SKM-1 treated with dmso at 0.1 percent for 144 hours (cell line): ENCODE results near the gene HTT.

Experiments used
- DNase-seq: peaks from one replicate; lab custom pipeline; 2025; ENCODE audit not compliant: unreplicated experiment; lab: John Stamatoyannopoulos, UW

HTT gene

GRCh38 chr4:3286335-3287175, 212.1 kb downstream of the HTT start:
- DNase-seq: no peak

GRCh38 chr4:3287271-3287971, 212.9 kb downstream of the HTT start:
- no peak for DNase-seq

GRCh38 chr4:3287972-3288570, 213.6 kb downstream of the HTT start:
- DNase-seq: no peak

- DNase-seq: no peak
These were observed 214.2 kb downstream of the HTT start for GRCh38 chr4:3288571-3289094.

- no peak for DNase-seq
These were observed 216.0 kb downstream of the HTT start for GRCh38 chr4:3290476-3290875.

- DNase-seq: no peak
These were observed 216.4 kb downstream of the HTT start for GRCh38 chr4:3290889-3291321.

- DNase-seq: no peak
These were observed 217.0 kb downstream of the HTT start for GRCh38 chr4:3291411-3291968.

GRCh38 chr4:3291969-3292570, 217.6 kb downstream of the HTT start:
- peak; percentile 18 for DNase-seq

GRCh38 chr4:3292571-3293400, 218.3 kb downstream of the HTT start, which contains the start of gene RGS12:
RGS12 (plus strand) TSS chr4:3293021; CDS start chr4:3316171, 23,150 bp downstream.
- DNase-seq: peak; percentile 96
